GM18868 (cell line): ENCODE measurements around the gene PTPN21.

Experiments used
- ATAC-seq: cut with Tn5 transposase; IDR thresholded peaks from one replicate; pipeline ENCODE4 v1.9.1; 2021; ENCODE audit warnings: mild to moderate bottlenecking, moderate library complexity; ENCODE audit not compliant: unreplicated experiment

Gene PTPN21

DNA sequence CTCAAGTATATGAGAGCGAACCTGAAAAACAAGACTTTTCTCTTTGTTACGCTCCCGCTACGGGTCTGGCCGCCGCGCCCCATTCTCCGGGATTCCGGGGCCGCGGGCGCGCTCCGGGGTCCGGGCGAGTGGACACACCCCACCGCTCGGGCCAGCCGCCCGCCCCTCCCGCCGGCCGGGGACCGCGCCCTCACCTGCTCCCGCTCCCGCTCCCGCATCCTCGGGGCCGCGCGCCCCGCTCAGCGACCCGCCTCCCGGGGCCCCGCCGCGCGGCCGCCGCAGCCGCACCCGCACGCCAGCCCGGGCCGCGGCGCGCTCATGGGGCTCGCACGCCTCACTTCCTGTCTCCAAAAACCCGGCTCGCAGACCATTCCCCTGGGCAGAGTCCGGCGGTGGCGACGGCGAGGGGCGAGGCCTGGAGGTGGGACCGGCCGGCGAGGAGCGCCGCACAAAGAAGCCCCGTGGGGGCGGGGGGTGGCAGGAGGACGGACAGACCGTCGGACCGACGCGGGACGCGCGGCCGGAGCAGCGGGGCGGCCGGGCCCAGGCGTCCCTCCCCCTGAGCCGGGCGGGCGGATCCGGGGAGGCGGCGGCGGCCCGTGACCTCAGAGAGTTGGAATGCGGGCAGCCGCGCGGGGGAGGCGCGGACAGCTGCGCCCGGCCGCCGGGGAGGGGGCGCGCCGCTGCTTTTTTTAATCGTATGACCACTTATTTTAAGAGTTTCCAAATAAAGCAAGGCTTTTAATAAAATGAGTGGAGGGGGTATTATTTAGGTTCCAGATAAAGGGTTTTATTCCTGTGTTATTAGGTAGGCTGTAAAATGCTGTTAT lies at the start of gene PTPN21:
Gene PTPN21 (minus strand): TSS at position 551 of the 830 bp plus-strand sequence. CDS start 4,590 bp downstream, outside the sequence.
- ATAC-seq = peak; percentile 55

GRCh38 chr14:88604212-88604611 lies 49.4 kb upstream of the PTPN21 start:
- no peak for ATAC-seq

- peak; percentile 97 for ATAC-seq
Observed at GRCh38 chr14:88599761-88600439, 45.1 kb upstream of the PTPN21 start.

- ATAC-seq = peak; percentile 30
Observed at GRCh38 chr14:88599326-88599725, 44.5 kb upstream of the PTPN21 start.

GRCh38 chr14:88598097-88598675 lies 43.4 kb upstream of the PTPN21 start:
- ATAC-seq = no peak

- ATAC-seq = no peak
Observed at GRCh38 chr14:88597601-88598000, 42.8 kb upstream of the PTPN21 start.

DNA sequence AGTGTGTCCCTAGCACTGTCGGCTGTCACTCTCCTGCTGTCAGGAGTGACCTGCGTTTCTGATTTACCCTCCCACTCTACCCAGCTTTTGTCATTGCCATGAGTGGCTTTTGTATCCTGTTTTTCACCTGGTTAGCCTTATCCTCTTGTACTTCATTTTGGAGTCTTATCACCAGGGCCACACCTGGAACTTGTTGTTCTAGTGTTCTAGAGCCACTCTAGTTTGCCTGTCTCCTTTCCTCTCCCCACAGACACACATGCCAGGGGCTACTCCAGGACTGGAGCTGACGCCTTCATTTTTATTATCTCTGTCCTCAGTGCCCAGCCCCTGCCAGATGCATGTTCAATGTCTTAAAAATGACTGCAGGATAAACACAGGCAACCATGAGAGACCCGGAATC lies 42.2 kb upstream of the PTPN21 start:
- no peak for ATAC-seq

GRCh38 chr14:88592031-88592430 lies 37.2 kb upstream of the PTPN21 start:
- ATAC-seq = no peak

DNA sequence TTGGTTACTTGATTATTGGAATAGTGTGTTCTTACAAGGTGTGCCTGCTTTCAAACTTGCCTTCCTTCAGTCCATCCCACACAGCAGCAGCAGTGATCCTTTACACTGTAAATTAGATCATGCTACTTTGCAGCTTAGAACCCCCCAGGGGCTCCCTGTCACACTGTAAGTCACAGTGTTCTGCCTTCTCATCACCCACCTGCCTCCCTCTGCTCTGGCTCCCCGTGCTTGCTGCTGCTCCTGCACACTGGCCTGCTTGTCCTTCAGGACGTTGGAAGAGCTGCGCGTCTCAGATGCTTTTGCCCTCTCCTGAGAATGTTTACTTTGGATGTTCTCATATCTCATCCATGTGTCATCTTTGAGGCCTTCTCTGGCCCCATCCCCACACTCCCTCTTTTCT lies 35.4 kb upstream of the PTPN21 start:
- ATAC-seq = no peak

DNA sequence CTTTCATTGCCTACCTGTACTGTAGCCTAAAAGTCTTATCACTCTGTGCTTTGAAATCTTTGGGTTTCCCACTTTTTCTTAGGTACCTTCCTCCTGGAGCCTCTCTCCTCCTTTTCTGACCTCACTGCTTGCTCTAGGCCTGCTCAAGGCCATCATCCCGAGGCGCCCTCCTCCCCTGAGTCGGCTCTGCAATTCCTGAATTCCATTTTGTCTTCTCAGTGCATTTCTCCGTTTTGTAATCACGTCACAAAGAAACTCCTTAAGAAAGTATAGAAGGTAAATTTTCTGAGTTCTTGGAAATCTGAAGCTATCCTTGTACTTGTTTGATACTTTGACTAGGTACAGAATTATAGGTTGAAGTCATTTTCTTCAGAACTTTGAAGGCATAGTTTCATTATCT lies 33.3 kb upstream of the PTPN21 start:
- no peak for ATAC-seq

GRCh38 chr14:88584451-88584850 lies 29.6 kb upstream of the PTPN21 start:
- ATAC-seq = no peak

DNA sequence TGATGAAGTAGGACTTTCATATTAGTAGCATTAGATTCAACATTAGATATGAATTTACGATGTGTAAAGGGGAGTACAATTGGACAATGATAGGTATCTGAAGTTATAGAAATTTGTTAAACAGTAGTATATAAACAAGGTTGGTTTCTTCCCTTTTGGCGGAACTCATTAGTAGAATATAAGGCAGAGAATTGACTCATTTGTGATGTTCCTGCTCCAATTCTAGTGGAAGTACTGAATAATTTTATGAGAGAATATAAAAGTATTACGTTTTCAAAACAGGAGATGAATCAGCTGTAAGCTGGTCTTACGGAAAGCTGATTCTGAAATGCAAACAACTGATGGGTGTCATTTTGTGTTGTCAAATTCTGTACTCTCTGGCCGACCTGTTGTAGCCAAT lies 21.4 kb upstream of the PTPN21 start:
- no peak for ATAC-seq

- ATAC-seq = no peak
Observed at GRCh38 chr14:88572117-88572516, 17.3 kb upstream of the PTPN21 start.

DNA sequence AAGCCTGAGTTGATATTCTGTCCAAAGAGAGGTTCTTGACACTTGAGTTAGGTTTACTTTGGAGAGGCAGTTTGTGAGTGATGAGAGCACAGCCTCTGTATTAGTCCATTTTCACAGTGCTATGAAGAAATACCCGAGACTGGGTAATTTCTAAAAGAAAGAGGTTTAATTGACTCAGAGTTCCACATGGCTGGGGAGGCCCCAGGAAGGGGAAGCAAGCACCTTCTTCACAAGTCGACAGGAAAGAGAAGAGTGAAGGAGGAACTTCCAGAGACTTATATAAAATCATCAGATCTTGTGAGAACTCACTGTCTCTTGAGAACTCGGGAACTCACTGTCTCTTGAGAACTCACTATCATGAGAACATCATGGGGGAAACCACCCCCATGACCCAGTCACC lies 13.4 kb upstream of the PTPN21 start:
- ATAC-seq = no peak

GRCh38 chr14:88565427-88565826 lies 10.6 kb upstream of the PTPN21 start:
- no peak for ATAC-seq

DNA sequence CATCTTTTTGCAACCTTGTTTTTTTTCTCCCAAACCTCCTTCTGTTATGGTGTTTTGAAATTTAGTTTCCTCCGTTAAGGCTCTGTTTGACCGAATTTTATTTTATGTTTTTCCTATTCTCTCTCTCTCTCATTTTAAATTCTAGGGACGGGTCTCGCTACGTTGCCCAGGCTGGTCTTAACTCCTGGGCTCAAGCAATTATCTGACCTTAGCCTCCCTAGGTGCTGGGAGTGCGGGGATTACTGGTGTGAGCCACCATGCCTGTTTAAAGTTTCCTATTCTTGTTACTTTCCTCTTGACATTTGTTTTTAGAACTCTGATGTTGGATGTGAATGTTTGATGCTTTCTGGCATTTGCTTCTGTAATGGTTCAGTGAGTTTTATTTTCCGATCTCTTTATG lies 9.0 kb upstream of the PTPN21 start:
- no peak for ATAC-seq

- ATAC-seq = peak; percentile 94
Observed at GRCh38 chr14:88562831-88563686, 8.3 kb upstream of the PTPN21 start, which contains the start of gene ZC3H14. ZC3H14 (plus strand) TSS chr14:88563037; CDS start chr14:88563134, 97 bp downstream.

DNA sequence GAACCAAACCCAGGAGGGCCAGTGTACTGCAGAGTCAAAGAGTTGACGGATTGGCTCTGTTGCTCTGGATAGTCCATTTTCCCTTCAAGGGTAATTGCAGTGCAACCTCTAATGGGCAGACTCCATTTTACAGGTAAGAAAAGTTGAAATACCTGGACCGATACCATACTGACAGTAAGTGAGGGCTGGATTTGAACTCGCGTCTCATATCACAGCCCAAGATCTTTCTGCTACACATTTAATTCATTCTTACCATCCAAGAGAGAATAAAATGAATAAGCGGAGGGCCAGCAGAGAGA lies 7.7 kb upstream of the PTPN21 start:
- ATAC-seq = no peak

DNA sequence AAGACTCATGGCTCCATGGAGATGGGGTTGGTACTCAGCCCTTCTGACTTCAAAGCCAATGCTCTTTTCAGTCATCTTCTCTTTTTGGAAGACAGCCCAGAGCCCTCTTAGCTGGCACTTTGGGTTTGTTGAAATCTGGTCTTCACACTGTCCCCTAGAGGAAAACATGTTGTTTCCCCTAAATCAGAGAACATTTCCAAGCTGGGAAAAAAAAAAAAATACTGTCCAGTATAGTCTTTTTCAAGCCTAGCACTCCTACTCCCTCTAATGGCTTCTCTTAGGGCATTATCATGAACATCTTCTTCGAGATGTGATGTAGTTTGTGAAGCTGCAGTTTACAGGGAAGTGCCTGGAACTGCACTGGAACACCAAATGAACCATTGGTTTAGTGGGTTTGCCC lies 5.0 kb upstream of the PTPN21 start:
- no peak for ATAC-seq

GRCh38 chr14:88556581-88556980 lies 1.8 kb upstream of the PTPN21 start:
- no peak for ATAC-seq

DNA sequence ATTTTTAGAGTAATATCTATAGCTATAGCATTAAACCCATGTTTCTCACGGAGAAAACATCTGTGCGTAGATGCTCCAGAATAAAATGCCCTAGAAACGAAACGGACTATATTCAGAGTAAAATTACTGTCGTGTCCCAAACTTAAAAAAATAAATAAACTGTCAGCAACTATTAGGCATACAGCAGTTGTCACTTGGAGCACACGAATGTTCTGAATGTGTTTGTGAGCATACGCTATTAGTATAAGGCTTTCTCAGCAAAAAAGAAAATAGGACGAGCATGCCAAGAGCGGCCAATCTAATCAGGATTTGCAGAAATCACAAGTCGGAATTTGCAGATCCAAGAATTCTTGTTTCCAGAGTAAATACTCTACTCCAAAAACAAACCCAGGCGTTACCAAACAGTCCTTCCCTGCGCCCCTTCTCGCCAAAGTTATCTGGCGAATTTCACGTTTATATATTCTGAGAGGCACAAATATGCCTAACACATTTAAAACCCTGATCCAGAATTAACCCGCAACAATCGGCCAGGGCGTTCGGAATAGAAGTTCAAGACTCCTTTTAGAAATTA lies 836 bp downstream of the PTPN21 start:
- ATAC-seq = no peak
